Epithelial cell of esophagus (primary cell): Measurements from ENCODE around the gene AMPD1.

ENCODE experiments used
- DNase-seq: peaks from one replicate; pipeline ENCODE4 v3.0.0; 2010; ENCODE audit warnings: low read depth
- H3K4me3 ChIP-seq: 2 replicates; pipeline ENCODE4 v1.5.1; 2011; ENCODE audit warnings: mild to moderate bottlenecking, low read length, control low read depth
- CTCF ChIP-seq: IDR thresholded peaks from 2 replicates; pipeline ENCODE4 v1.5.1; 2011; ENCODE audit warnings: low read depth, mild to moderate bottlenecking, low read length, control low read depth, inconsistent platforms; ENCODE audit not compliant: insufficient read depth; ENCODE audit errors: missing control alignments

Gene AMPD1

GRCh38 chr1:114695430-114696058 is at the start of gene AMPD1:
Gene AMPD1, minus strand, starts transcription at chr1:114695546. Its CDS starts 75 bp downstream, at chr1:114695471.
- no peak for TF ChIP-seq CTCF
- DNase-seq: peak; percentile 75
- H3K4me3 ChIP-seq: no peak within 1 kb of the TSS

- no peak for TF ChIP-seq CTCF
- DNase-seq: no peak
- H3K4me3 ChIP-seq: no peak overlapping the region
Observed at GRCh38 chr1:114741963-114742746, 46.8 kb upstream of the AMPD1 start.

GRCh38 chr1:114740331-114740730 is 45.0 kb upstream of the AMPD1 start:
- TF ChIP-seq CTCF: no peak
- H3K4me3 ChIP-seq: no peak overlapping the region
- no peak for DNase-seq

GRCh38 chr1:114737314-114737849 is 42.0 kb upstream of the AMPD1 start:
- TF ChIP-seq CTCF: no peak
- no peak overlapping the region for H3K4me3 ChIP-seq
- DNase-seq: no peak

GRCh38 chr1:114735479-114735878 is 40.1 kb upstream of the AMPD1 start:
- no peak for DNase-seq
- H3K4me3 ChIP-seq: no peak overlapping the region
- no peak for TF ChIP-seq CTCF

GRCh38 chr1:114729782-114730181 is 34.4 kb upstream of the AMPD1 start:
- no peak for TF ChIP-seq CTCF
- no peak overlapping the region for H3K4me3 ChIP-seq
- DNase-seq: no peak

GRCh38 chr1:114728553-114728952 is 33.2 kb upstream of the AMPD1 start:
- TF ChIP-seq CTCF: no peak
- DNase-seq: no peak
- no peak overlapping the region for H3K4me3 ChIP-seq
